Stimulated activated CD4-positive, alpha-beta T cell treated with anti-CD3 and anti-CD28 coated beads, Interleukin-15, amount 100 ng/mL, for 24 hours (primary cell): Measurements from ENCODE around the gene ACAP3.

Source experiments
- DNase-seq: peaks from one replicate; pipeline ENCODE4 v3.0.0-alpha.2; 2020

Gene ACAP3

DNA sequence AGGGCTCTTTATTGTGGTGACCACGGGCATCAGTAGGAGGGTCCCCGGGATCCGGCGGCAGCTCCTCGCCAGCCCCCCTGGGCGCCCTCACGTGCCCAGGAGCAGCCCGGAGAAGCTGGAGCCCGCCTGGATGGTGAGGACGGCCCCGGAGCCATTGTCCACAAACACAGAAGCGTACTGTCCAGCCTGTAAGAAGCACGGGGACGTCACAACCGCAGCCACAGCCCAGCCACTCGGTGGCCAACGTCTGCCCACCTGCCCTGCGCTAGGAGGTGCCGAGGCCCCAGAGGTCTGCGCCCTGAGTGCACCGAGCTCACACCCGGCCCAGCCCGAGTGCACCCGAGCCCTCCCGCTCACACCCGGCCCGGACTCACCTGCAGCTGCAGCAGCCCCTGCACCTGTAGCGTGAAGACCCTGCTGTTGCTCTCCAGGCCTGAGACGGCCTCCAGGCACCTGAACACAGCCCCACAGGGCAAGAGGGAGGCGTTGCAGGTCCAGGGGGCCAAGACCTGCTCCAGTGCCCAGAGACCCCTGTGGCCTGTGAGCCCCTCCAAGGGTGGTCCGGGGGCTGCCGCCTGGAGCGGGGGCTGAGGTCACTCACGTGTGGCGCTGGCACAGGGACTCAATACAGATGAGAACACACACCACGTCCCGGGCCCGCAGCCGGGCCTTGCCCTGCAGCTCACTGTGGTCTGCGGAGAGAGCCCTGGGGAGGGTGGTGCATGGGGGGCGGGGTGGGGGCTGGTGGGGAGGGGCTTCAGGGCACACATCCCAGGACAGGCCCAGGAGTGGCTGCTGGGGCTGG is 65.1 kb downstream of the ACAP3 start:
- no peak for DNase-seq
